HG03342 (cell line): ENCODE measurements around the gene WASF2.

ENCODE experiments used
- ATAC-seq: cut with Tn5 transposase; IDR thresholded peaks from one replicate; pipeline ENCODE4 v1.9.1; 2021; ENCODE audit warnings: mild to moderate bottlenecking, moderate library complexity; ENCODE audit not compliant: unreplicated experiment

The WASF2 gene

GRCh38 chr1:27363766-27364695 lies 125.9 kb downstream of the WASF2 start:
- ATAC-seq = no peak

GRCh38 chr1:27361553-27361952 lies 128.4 kb downstream of the WASF2 start:
- ATAC-seq = no peak

- ATAC-seq = no peak
These were observed 128.9 kb downstream of the WASF2 start for GRCh38 chr1:27361044-27361402.

- ATAC-seq = no peak
These were observed 129.6 kb downstream of the WASF2 start for GRCh38 chr1:27360159-27361043.

- ATAC-seq = no peak
These were observed 130.2 kb downstream of the WASF2 start for GRCh38 chr1:27359822-27360158.

GRCh38 chr1:27358928-27359313 lies 131.0 kb downstream of the WASF2 start:
- no peak for ATAC-seq

- no peak for ATAC-seq
These were observed 131.7 kb downstream of the WASF2 start for GRCh38 chr1:27358038-27358927.

GRCh38 chr1:27357281-27358037 lies 132.5 kb downstream of the WASF2 start:
- no peak for ATAC-seq

- ATAC-seq = no peak
These were observed 133.2 kb downstream of the WASF2 start for GRCh38 chr1:27356619-27357280.

GRCh38 chr1:27356277-27356618 lies 133.7 kb downstream of the WASF2 start:
- ATAC-seq = no peak

- no peak for ATAC-seq
These were observed 134.3 kb downstream of the WASF2 start for GRCh38 chr1:27355683-27356082.
